ENCODE data around the gene WASHC2A. TPM values are rescaled to one million over a fixed set of nuclear protein-coding genes. Genes with fewer than 3 reads are reported as not detected.
"Not testable (repeated sequence)": the region's sequence is repeated elsewhere in the genome, so short reads cannot be mapped to it uniquely, and the experiment has no call there.

WASHC2A gene
- total RNA-seq, 2 experiments from 2014 or later: 17.5 to 36.7 TPM

DNA sequence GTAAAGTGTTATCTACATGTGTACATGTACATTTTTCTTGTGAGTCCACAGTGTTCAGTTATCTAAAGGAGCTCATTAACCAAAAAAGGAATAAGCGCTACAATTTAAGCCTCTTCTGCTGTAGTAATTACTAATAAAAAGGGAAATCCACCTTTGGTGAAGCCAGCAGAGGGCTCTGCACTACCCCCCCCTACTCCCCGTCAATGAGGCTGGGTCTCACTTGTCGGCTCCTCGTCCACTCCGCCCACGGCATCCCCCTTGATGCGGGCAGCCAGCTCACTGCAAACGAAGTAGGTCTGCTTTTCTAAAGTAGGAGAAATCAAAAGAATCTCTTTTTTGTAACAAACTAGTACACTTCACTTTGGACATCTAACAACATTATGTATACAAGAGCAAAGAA lies 4.7 kb upstream of the WASHC2A start:
- Histone ChIP-seq H3K27ac (ENCODE audit: low read depth, low read length, poor library complexity, severe bottlenecking) (no peak overlapping the region), H3K9me2 (ENCODE audit: insufficient read depth, low read length) (no peaks in the 10 kb centered on the region), H3K9me3 (ENCODE audit: low read length) (no peaks in the 10 kb centered on the region), H3K4me3 (ENCODE audit: low read depth, low read length, poor library complexity, severe bottlenecking) (no peak overlapping the region), H3K4me1 (ENCODE audit: insufficient read depth, low read length, poor library complexity, severe bottlenecking) (peaks cover 4% of the 10 kb centered on the region), H3K79me2 (ENCODE audit: insufficient read depth, low read depth, low read length) (no peaks in the 10 kb centered on the region), H3K4me2 (ENCODE audit: low read length) (no peak overlapping the region), H4K20me1 (ENCODE audit: insufficient read depth, low read length) (no peaks in the 10 kb centered on the region), H3K36me3 (ENCODE audit: insufficient read depth, low read length) (no peaks in the 10 kb centered on the region), H2AFZ (ENCODE audit: low read length) (no peak overlapping the region)
- TF ChIP-seq EZH2phosphoT487 (IDR thresholded peaks at IDR 0.05; ENCODE audit: borderline replicate concordance, low read depth, low read length): no peak
- TF ChIP-seq, protein P1, sequence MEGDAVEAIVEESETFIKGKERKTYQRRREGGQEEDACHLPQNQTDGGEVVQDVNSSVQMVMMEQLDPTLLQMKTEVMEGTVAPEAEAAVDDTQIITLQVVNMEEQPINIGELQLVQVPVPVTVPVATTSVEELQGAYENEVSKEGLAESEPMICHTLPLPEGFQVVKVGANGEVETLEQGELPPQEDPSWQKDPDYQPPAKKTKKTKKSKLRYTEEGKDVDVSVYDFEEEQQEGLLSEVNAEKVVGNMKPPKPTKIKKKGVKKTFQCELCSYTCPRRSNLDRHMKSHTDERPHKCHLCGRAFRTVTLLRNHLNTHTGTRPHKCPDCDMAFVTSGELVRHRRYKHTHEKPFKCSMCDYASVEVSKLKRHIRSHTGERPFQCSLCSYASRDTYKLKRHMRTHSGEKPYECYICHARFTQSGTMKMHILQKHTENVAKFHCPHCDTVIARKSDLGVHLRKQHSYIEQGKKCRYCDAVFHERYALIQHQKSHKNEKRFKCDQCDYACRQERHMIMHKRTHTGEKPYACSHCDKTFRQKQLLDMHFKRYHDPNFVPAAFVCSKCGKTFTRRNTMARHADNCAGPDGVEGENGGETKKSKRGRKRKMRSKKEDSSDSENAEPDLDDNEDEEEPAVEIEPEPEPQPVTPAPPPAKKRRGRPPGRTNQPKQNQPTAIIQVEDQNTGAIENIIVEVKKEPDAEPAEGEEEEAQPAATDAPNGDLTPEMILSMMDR (conservative IDR thresholded peaks at IDR 0.05; ENCODE audit: low read length): no peak
- intact Hi-C loops (cut with micrococcal nuclease; ENCODE audit: unreplicated experiment): no loop called here
- ChIA-PET CTCF (ENCODE audit: unreplicated experiment) (no interaction called here), POLR2A (no interaction called here)
- no TSS peak for BruUV-seq (replicated peaks)
- no peak for DNase-seq (ENCODE audit: low spot score)

DNA sequence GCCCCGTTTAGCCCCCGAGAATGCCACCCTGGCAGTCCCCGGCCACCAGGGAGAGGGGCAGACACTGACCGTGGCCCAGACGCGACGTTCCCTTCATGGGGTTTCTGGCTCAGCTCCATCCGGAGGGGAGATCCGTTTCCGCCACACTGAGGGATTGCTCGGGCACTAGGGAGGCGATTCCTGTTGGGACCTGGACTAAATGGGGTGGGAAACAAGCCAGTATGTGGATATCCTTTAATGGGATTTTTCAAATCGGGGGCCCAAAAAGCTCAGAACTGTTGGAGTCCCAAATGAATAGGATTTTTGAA lies 552 bp downstream of the WASHC2A start:
- H3K36me3 ChIP-seq (ENCODE audit: insufficient read depth, low read length); H4K20me1 ChIP-seq (ENCODE audit: insufficient read depth, low read length); H3K79me2 ChIP-seq (ENCODE audit: insufficient read depth, low read depth, low read length); H2AFZ ChIP-seq (ENCODE audit: low read length); POLR2A ChIA-PET; H3K27ac ChIP-seq (ENCODE audit: low read depth, low read length, poor library complexity, severe bottlenecking); BruUV-seq (replicated peaks); CTCF ChIA-PET (ENCODE audit: unreplicated experiment); H3K9me2 ChIP-seq (ENCODE audit: insufficient read depth, low read length); H3K9me3 ChIP-seq (ENCODE audit: low read length); DNase-seq (ENCODE audit: low spot score); intact Hi-C loops (cut with micrococcal nuclease; ENCODE audit: unreplicated experiment); H3K4me1 ChIP-seq (ENCODE audit: insufficient read depth, low read length, poor library complexity, severe bottlenecking): not testable (repeated sequence)
- Histone ChIP-seq H3K4me2 (ENCODE audit: low read length) (peak overlapping the region; percentile 54), H3K4me3 (ENCODE audit: low read depth, low read length, poor library complexity, severe bottlenecking) (peak overlapping the region; percentile 74)

DNA sequence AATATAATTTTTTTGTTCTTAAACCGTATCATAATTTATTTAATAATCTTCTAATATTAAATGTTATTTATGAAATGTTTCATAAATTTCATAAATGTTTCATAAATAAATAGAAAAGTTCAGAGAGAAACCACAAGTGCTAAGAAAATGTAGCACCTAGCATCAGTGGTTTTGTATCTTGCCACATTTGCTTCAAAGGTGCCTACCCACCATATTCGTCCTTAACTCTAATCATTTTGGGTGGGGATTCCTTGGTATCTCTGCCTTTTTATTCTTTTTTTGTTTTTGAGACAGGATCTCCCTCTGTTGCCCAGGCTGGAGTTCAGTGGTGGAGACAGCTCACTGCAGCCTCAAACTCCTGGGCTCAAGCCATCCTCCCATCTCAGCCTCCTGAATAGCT lies 7.4 kb downstream of the WASHC2A start:
- POLR2A ChIA-PET; H3K27ac ChIP-seq (ENCODE audit: low read depth, low read length, poor library complexity, severe bottlenecking); H3K36me3 ChIP-seq (ENCODE audit: insufficient read depth, low read length); intact Hi-C loops (cut with micrococcal nuclease; ENCODE audit: unreplicated experiment); H2AFZ ChIP-seq (ENCODE audit: low read length); H3K4me1 ChIP-seq (ENCODE audit: insufficient read depth, low read length, poor library complexity, severe bottlenecking); H3K9me3 ChIP-seq (ENCODE audit: low read length); H3K4me2 ChIP-seq (ENCODE audit: low read length); H3K4me3 ChIP-seq (ENCODE audit: low read depth, low read length, poor library complexity, severe bottlenecking); DNase-seq (ENCODE audit: low spot score); H3K79me2 ChIP-seq (ENCODE audit: insufficient read depth, low read depth, low read length); BruUV-seq (replicated peaks); H3K9me2 ChIP-seq (ENCODE audit: insufficient read depth, low read length); H4K20me1 ChIP-seq (ENCODE audit: insufficient read depth, low read length); CTCF ChIA-PET (ENCODE audit: unreplicated experiment): not testable (repeated sequence)

DNA sequence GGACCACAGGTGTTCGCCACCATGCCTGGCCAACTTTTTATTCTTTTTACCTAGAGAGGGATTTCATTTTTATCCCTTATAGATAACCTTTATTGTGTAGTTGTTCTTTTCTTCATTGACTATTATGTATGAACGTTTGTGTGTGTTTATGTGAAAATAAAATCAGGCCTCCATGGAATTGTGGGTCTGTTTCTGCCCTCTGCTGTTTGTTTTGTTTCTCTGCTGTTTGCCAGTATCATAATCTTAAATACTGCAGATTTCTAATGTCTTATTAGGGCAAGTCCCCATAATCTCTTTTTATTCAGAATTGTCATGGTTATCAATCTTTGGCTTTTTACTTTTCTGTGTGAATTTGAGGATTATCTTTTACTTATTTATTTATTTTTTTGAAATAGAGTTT lies 7.8 kb downstream of the WASHC2A start:
- intact Hi-C loops (cut with micrococcal nuclease; ENCODE audit: unreplicated experiment); H3K27ac ChIP-seq (ENCODE audit: low read depth, low read length, poor library complexity, severe bottlenecking); H3K9me3 ChIP-seq (ENCODE audit: low read length); H4K20me1 ChIP-seq (ENCODE audit: insufficient read depth, low read length); CTCF ChIA-PET (ENCODE audit: unreplicated experiment); H2AFZ ChIP-seq (ENCODE audit: low read length); DNase-seq (ENCODE audit: low spot score); H3K4me1 ChIP-seq (ENCODE audit: insufficient read depth, low read length, poor library complexity, severe bottlenecking); POLR2A ChIA-PET; H3K4me2 ChIP-seq (ENCODE audit: low read length); H3K36me3 ChIP-seq (ENCODE audit: insufficient read depth, low read length); H3K9me2 ChIP-seq (ENCODE audit: insufficient read depth, low read length); H3K4me3 ChIP-seq (ENCODE audit: low read depth, low read length, poor library complexity, severe bottlenecking); H3K79me2 ChIP-seq (ENCODE audit: insufficient read depth, low read depth, low read length); BruUV-seq (replicated peaks): not testable (repeated sequence)
- TF ChIP-seq, protein P1 (conservative IDR thresholded peaks at IDR 0.05; ENCODE audit: low read length): peak; percentile 17; the same call in 1 of the 2 replicates

DNA sequence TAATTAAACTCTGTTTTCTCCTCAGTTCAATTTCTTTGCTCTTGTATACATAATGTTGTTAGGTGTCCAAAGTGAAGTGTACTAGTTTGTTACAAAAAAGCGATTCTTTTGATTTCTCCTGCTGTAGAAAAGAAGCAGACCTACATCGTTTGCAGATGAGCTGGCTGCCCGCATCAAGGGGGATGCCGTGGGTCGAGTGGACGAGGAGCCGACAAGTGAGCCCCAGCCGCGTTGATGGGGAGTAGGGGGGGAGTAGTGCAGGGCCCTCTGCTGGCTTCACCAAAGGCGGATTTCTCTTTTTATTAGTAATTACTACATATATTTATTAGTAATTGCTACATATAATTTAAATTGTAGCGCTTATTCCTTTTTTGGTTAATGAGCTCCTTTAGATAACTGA lies 23.6 kb downstream of the WASHC2A start:
- H3K9me2 ChIP-seq (ENCODE audit: insufficient read depth, low read length); DNase-seq (ENCODE audit: low spot score); H3K79me2 ChIP-seq (ENCODE audit: insufficient read depth, low read depth, low read length); CTCF ChIA-PET (ENCODE audit: unreplicated experiment); intact Hi-C loops (cut with micrococcal nuclease; ENCODE audit: unreplicated experiment); H4K20me1 ChIP-seq (ENCODE audit: insufficient read depth, low read length); H3K36me3 ChIP-seq (ENCODE audit: insufficient read depth, low read length); H3K4me1 ChIP-seq (ENCODE audit: insufficient read depth, low read length, poor library complexity, severe bottlenecking); H3K4me2 ChIP-seq (ENCODE audit: low read length); H3K9me3 ChIP-seq (ENCODE audit: low read length); BruUV-seq (replicated peaks); H3K27ac ChIP-seq (ENCODE audit: low read depth, low read length, poor library complexity, severe bottlenecking); H2AFZ ChIP-seq (ENCODE audit: low read length); POLR2A ChIA-PET; H3K4me3 ChIP-seq (ENCODE audit: low read depth, low read length, poor library complexity, severe bottlenecking): not testable (repeated sequence)
